Measurements from ENCODE around the gene FGD4.

FGD4 gene

GRCh38 chr12:32399370-32400113, at the start of gene FGD4:
TSS of gene FGD4 (plus strand) at chr12:32399558.
- peak; percentile 58 to 68 for DNase-seq

GRCh38 chr12:32353540-32353939, 45.8 kb upstream of the FGD4 start:
- no peak for DNase-seq

GRCh38 chr12:32357601-32358249, 41.6 kb upstream of the FGD4 start:
- no peak for DNase-seq

GRCh38 chr12:32360956-32361355, 38.4 kb upstream of the FGD4 start:
- DNase-seq: no peak

GRCh38 chr12:32362892-32363291, 36.5 kb upstream of the FGD4 start:
- DNase-seq: no peak

- DNase-seq: peak; percentile 19 to 39
These were observed 33.8 kb upstream of the FGD4 start for GRCh38 chr12:32365473-32366064.

- no peak for DNase-seq
These were observed 32.6 kb upstream of the FGD4 start for GRCh38 chr12:32366714-32367113.

GRCh38 chr12:32367381-32367780, 32.0 kb upstream of the FGD4 start:
- DNase-seq: no peak

GRCh38 chr12:32369202-32369601, 30.2 kb upstream of the FGD4 start:
- DNase-seq: no peak

- no peak for DNase-seq
These were observed 21.9 kb upstream of the FGD4 start for GRCh38 chr12:32377344-32378055.

GRCh38 chr12:32379213-32379612, 20.1 kb upstream of the FGD4 start:
- no peak for DNase-seq

GRCh38 chr12:32379667-32380066, 19.7 kb upstream of the FGD4 start:
- DNase-seq: no peak

GRCh38 chr12:32382226-32382625, 17.1 kb upstream of the FGD4 start:
- no peak for DNase-seq

- DNase-seq: peak; percentile 4 to 12
These were observed 8.7 kb upstream of the FGD4 start for GRCh38 chr12:32390572-32391219.

- no peak for DNase-seq
These were observed 4.3 kb upstream of the FGD4 start for GRCh38 chr12:32395026-32395425.

- DNase-seq: no peak
These were observed 1.7 kb upstream of the FGD4 start for GRCh38 chr12:32397696-32398095.

GRCh38 chr12:32398181-32398580, 1.2 kb upstream of the FGD4 start:
- no peak for DNase-seq

- no peak for DNase-seq
These were observed 465 bp upstream of the FGD4 start for GRCh38 chr12:32398816-32399369.

- DNase-seq: no peak
These were observed 835 bp downstream of the FGD4 start for GRCh38 chr12:32400114-32400672.

- no peak for DNase-seq
These were observed 1.5 kb downstream of the FGD4 start for GRCh38 chr12:32400866-32401265.

- no peak for DNase-seq
These were observed 2.8 kb downstream of the FGD4 start for GRCh38 chr12:32402170-32402569.

GRCh38 chr12:32402946-32403345, 3.6 kb downstream of the FGD4 start:
- DNase-seq: no peak

Measured in activated CD4-positive, alpha-beta T cell treated with anti-CD3 and anti-CD28 coated beads, Interleukin-2, amount 50 U/mL, for 48 hours (primary cell).